GM23248 (cell line): ENCODE data around the gene PAQR4. TPM values are rescaled to one million over a fixed set of nuclear protein-coding genes. Genes with fewer than 3 reads are reported as not detected.

Source experiments
- DNase-seq: peaks from one replicate; pipeline ENCODE4 v3.0.0-alpha.2; 2015
- H2AFZ ChIP-seq: fragments of 200-600 bp; sonication (generic); 2 replicates; pipeline ENCODE4 v1.6.1; 2016; ENCODE audit warnings: antibody characterized with exemption
- H3F3A ChIP-seq: fragments of 200-600 bp; sonication (generic); 2 replicates; pipeline ENCODE4 v1.6.1; 2016; ENCODE audit warnings: mild to moderate bottlenecking, antibody characterized with exemption, mixed run types; ENCODE audit not compliant: insufficient read depth
- H3K27ac ChIP-seq: fragments of 200-600 bp; sonication (generic); 2 replicates; pipeline ENCODE4 v1.5.1; 2016; ENCODE audit warnings: mild to moderate bottlenecking
- H3K27me3 ChIP-seq: fragments of 200-600 bp; sonication (generic); replicated peaks from 2 replicates; pipeline ENCODE4 v1.6.1; 2016; ENCODE audit warnings: mild to moderate bottlenecking; ENCODE audit not compliant: insufficient read depth
- H3K36me3 ChIP-seq: fragments of 200-600 bp; sonication (generic); 2 replicates; pipeline ENCODE4 v1.6.1; 2016; ENCODE audit warnings: low read depth, mild to moderate bottlenecking
- H3K4me1 ChIP-seq: fragments of 200-600 bp; sonication (generic); 2 replicates; pipeline ENCODE4 v1.6.1; 2016; ENCODE audit warnings: mild to moderate bottlenecking; ENCODE audit not compliant: insufficient read depth
- H3K4me2 ChIP-seq: fragments of 200-600 bp; sonication (generic); one replicate; pipeline ENCODE4 v1.6.1; 2016; ENCODE audit warnings: mild to moderate bottlenecking; ENCODE audit not compliant: unreplicated experiment
- H3K4me3 ChIP-seq: fragments of 200-600 bp; sonication (generic); 2 replicates; pipeline ENCODE4 v1.5.1; 2016; ENCODE audit warnings: mild to moderate bottlenecking
- H3K79me2 ChIP-seq: fragments of 200-600 bp; sonication (generic); 2 replicates; pipeline ENCODE4 v1.6.1; 2016; ENCODE audit warnings: mild to moderate bottlenecking; ENCODE audit not compliant: insufficient read depth
- H3K9ac ChIP-seq: fragments of 200-600 bp; sonication (generic); 2 replicates; pipeline ENCODE4 v1.6.1; 2016; ENCODE audit warnings: mild to moderate bottlenecking
- H3K9me2 ChIP-seq: fragments of 200-600 bp; sonication (generic); 2 replicates; pipeline ENCODE4 v1.6.1; 2016; ENCODE audit warnings: mixed run types, mild to moderate bottlenecking, moderate library complexity; ENCODE audit not compliant: insufficient read depth
- H3K9me3 ChIP-seq: fragments of 200-600 bp; sonication (generic); one replicate; pipeline ENCODE4 v1.6.1; 2017; ENCODE audit warnings: low read depth
- H4K20me1 ChIP-seq: fragments of 200-600 bp; sonication (generic); 2 replicates; pipeline ENCODE4 v1.6.0; 2016; ENCODE audit not compliant: insufficient read depth
- EZH2 ChIP-seq: fragments of 200-600 bp; sonication (generic); IDR thresholded peaks from 2 replicates; pipeline ENCODE4 v1.6.1; 2018; ENCODE audit warnings: antibody characterized with exemption, mild to moderate bottlenecking; ENCODE audit not compliant: insufficient read depth, poor library complexity, severe bottlenecking
- EZH2phosphoT487 ChIP-seq: fragments of 200-600 bp; sonication (generic); IDR thresholded peaks from 2 replicates; pipeline ENCODE4 v1.6.1; 2018; ENCODE audit warnings: antibody characterized with exemption, moderate library complexity, mild to moderate bottlenecking, low read depth; ENCODE audit not compliant: insufficient read depth
- WGBS, 2 experiments: methylation state at CpG; one replicate each; pipeline ENCODE4 v1.1.6; 2015 to 2017; ENCODE audit warnings: low lambda C conversion rate in 2 of 2, low coverage in 1 of 2; ENCODE audit errors: missing lambda C conversion rate in 2 of 2; 5-methylcytosine and 5-hydroxymethylcytosine counted together
- in situ Hi-C: fragments of 300-500 bp; cut with MboI; formaldehyde crosslinking; loops from 2 replicates; pipeline ENCODE4 v1.15.0; 2020
- polyA plus RNA-seq: library from polyadenylated mRNA; unstranded; fragments of >200 nt; fragmentation: Nextera tagmentation; extraction: Ambion mirVana; gene quantifications from 2 replicates; pipeline ENCODE4 v1.2.1, GENCODE V29; 2016
- total RNA-seq: library from RNA; depleted of rRNA; stranded (reverse); fragments of >200 nt; shearing (Covaris generic); gene quantifications from 2 replicates; pipeline ENCODE4 v1.2.3, GENCODE V29; 2014

The PAQR4 gene
- total and polyA plus RNA-seq, 2 experiments from 2014 or later: 5.1 to 7.7 TPM

DNA sequence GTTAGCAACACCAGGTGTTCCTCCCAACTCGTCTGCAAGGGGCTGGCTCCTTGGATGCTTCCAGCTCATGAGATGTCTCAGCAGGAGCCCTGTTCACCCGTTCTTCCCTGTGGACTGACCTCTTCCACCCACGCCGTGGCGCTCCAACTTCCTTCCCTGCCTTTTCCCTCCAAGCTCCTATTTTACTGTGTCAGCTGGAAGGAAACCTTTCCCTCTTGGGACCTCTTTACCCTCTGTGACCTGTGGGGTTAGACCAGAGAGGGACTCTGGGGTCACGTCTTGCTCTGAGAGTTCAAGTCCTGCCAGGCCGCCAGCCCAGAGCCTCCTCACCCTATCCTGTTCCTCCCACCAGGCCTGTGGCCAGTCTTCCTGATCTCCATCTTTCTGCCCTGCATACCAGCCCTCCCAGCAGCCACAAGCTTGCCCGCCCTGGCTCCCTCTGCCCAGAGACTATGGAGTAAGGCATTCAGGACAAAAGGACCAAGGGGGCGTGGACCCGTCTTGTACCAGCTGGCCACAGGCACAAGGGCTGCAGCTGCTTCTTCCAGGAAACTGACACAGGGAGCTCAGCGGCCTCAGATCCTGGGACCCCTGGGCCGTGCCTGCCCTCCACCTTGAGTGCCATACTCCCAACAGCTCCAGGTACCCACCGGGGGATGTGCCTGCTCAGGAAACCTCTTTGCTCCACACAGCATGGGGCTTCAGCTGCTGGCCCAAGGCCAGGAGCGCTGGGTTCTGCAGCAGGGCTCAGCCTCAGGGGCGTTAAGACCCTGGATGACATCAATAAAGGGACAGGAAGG is 3.0 kb downstream of the PAQR4 start:
- H3F3A ChIP-seq: no peaks in the 10 kb centered on the region
- no peaks in the 10 kb centered on the region for H3K79me2 ChIP-seq
- DNase-seq: no peak
- H3K9ac ChIP-seq: no peak overlapping the region
- H3K9me2 ChIP-seq: no peaks in the 10 kb centered on the region
- in situ Hi-C loops: no loop called here
- H3K4me1 ChIP-seq: no peaks in the 10 kb centered on the region
- no peak overlapping the region for H3K4me3 ChIP-seq
- no peaks in the 10 kb centered on the region for H3K36me3 ChIP-seq
- H2AFZ ChIP-seq: no peak overlapping the region
- no peaks in the 10 kb centered on the region for H4K20me1 ChIP-seq
- 80 to 87% methylated on average over 14 to 15 of the region's 15 CpGs for WGBS, 2 experiments
- H3K4me2 ChIP-seq: no peak overlapping the region
- TF ChIP-seq EZH2: no peak
- TF ChIP-seq EZH2phosphoT487: no peak
- H3K9me3 ChIP-seq: no peaks in the 10 kb centered on the region
- H3K27ac ChIP-seq: no peak overlapping the region
- H3K27me3 ChIP-seq: peaks cover 10% of the 10 kb centered on the region; the same call in 1 of the 2 replicates

DNA sequence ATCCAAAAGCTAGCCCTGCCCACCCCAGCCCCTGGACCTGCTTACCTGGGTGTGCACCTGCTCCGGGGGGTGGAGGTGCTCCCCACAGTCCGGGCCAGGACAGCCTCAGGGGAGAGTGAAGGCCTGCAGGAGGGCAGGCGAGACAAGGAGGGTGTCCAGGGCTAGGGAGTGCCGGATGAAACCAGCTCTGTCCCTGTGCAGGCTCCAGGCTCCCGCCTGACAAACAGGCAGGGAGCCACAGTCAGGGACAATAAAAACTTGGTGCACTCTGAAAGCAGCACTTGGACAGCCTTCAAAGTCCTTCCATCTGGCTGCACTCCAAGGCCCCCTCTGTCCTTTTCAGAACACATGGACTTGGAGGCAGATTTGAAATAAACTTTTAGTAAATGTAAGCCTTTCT is 3.9 kb downstream of the PAQR4 start:
- WGBS, 2 experiments: 92 to 93% methylated on average over 5 of the region's 5 CpGs
- H3K36me3 ChIP-seq: no peaks in the 10 kb centered on the region

DNA sequence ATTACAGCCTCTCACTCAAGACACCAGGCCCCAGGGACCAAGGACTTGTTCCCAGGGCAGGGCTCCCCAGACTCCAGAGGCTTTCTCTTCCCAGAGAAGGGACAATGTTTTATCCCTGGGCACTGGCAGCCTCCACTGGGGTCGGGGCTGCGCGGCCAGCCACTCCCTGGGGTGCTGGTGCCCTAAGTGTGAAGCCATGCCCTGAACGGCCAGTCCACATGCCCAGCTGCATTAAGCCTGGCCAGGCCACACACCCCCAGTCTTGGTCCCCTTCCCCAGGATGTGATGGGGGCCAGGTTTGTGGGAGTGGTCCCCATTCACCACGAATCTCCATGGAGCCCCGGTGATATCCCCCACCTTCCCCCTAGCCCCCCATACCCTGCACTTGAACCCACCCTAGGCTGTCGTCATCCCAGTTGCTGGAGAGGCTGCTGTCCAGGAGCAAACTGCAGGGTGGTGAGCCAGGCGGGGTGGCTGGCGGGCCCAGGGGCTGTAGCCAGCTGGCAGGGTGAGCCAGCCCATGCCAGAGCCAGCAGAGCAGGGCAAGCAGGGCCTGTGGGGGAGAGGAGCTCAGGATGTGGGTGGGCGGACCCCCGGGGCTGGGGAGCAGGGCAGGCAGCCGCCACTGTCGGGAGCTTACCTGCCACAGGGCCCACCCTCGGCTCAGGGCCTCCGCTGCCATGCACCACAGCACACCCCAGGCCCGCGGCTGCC is 4.6 kb downstream of the PAQR4 start:
- TF ChIP-seq EZH2phosphoT487 (no peak), EZH2 (no peak)
- H2AFZ ChIP-seq: no peak overlapping the region
- H3K27me3 ChIP-seq: no peaks in the 10 kb centered on the region
- H3K4me3 ChIP-seq: no peak overlapping the region
- H3K4me1 ChIP-seq: no peaks in the 10 kb centered on the region
- H3K9me2 ChIP-seq: no peaks in the 10 kb centered on the region
- H3K27ac ChIP-seq: no peak overlapping the region
- H4K20me1 ChIP-seq: no peaks in the 10 kb centered on the region
- H3K9ac ChIP-seq: no peak overlapping the region
- H3F3A ChIP-seq: no peaks in the 10 kb centered on the region
- H3K79me2 ChIP-seq: no peaks in the 10 kb centered on the region
- no peaks in the 10 kb centered on the region for H3K9me3 ChIP-seq
- DNase-seq: no peak
- H3K36me3 ChIP-seq: no peaks in the 10 kb centered on the region
- H3K4me2 ChIP-seq: no peak overlapping the region
- WGBS, 2 experiments: 90 to 96% methylated on average over 13 to 15 of the region's 17 CpGs
- in situ Hi-C loops: no loop called here

More for the DNA sequence above, 3.9 kb downstream of the PAQR4 start:
- no peaks in the 10 kb centered on the region for H3K9me2 ChIP-seq
- no peak overlapping the region for H3K9ac ChIP-seq
- H3K4me2 ChIP-seq: no peak overlapping the region
- in situ Hi-C loops: no loop called here
- H4K20me1 ChIP-seq: no peaks in the 10 kb centered on the region
- H3K27me3 ChIP-seq: 0 out of 2 replicates have a peak, but pooled peaks cover under 1% of the 10 kb centered on the region
- H3K4me1 ChIP-seq: no peaks in the 10 kb centered on the region
- no peaks in the 10 kb centered on the region for H3F3A ChIP-seq
- no peak overlapping the region for H2AFZ ChIP-seq
- no peaks in the 10 kb centered on the region for H3K9me3 ChIP-seq
- H3K27ac ChIP-seq: no peak overlapping the region
- no peak for DNase-seq
- no peak for TF ChIP-seq EZH2phosphoT487
- no peak for TF ChIP-seq EZH2
- H3K79me2 ChIP-seq: no peaks in the 10 kb centered on the region
- H3K4me3 ChIP-seq: no peak overlapping the region

DNA sequence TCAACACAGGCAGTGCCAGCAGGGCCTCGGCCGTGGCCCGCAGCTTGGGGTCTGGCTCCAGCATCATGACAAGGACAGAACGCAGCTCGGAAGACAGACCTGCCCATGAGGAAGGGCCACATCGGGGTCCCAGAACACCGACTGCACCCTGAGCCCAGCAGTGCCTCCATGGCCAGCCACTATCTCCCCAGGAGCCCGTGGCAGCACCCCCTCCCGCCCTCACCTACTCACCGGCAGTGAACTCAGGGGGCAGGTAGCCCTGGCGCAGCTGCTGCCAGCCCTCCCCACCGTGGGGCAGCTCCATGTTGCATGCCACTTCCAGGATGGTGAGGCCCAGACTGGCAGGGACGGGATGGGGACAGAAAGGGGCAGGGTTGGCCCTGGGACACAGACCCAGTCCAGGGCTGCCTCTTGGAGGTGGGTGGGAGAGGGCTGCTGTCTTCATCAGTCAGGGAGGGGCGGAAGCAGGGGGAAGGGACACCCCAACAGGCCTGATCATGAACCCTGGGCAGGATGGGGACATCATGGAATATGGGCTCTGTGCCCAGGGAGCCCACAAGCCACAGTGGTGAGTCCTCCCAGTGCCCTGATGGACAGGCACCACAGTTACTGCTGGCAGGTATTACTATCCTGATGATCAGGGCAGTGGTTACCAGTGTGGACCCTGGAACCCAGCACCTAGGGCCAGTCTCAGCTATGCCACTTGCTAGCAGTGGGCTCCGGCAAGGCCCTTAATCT is 5.3 kb downstream of the PAQR4 start:
- no peaks in the 10 kb centered on the region for H3K79me2 ChIP-seq
- no peaks in the 10 kb centered on the region for H3F3A ChIP-seq
- no peak overlapping the region for H2AFZ ChIP-seq
- no peak overlapping the region for H3K27ac ChIP-seq
- H3K4me3 ChIP-seq: no peak overlapping the region
- 96 to 98% methylated on average over 11 to 12 of the region's 15 CpGs for WGBS, 2 experiments
- no peaks in the 10 kb centered on the region for H4K20me1 ChIP-seq
- in situ Hi-C loops: no loop called here
- no peaks in the 10 kb centered on the region for H3K27me3 ChIP-seq
- H3K9me3 ChIP-seq: no peaks in the 10 kb centered on the region
- no peak for DNase-seq
- H3K4me1 ChIP-seq: no peaks in the 10 kb centered on the region
- H3K9ac ChIP-seq: no peak overlapping the region
- no peak overlapping the region for H3K4me2 ChIP-seq
- H3K36me3 ChIP-seq: no peaks in the 10 kb centered on the region
- TF ChIP-seq EZH2 (no peak), EZH2phosphoT487 (no peak)
- H3K9me2 ChIP-seq: no peaks in the 10 kb centered on the region
